NT2/D1 (cell line): ENCODE data around the gene ARSG.

ENCODE experiments used
- SUZ12 ChIP-seq: IDR thresholded peaks from 2 replicates; pipeline ENCODE4 v1.6.1; 2011; ENCODE audit not compliant: insufficient read length, insufficient read depth; ENCODE audit errors: extremely low read depth
- YY1 ChIP-seq: IDR thresholded peaks from 2 replicates; pipeline ENCODE4 v1.6.1; 2011; ENCODE audit not compliant: insufficient read length, insufficient read depth

DNA sequence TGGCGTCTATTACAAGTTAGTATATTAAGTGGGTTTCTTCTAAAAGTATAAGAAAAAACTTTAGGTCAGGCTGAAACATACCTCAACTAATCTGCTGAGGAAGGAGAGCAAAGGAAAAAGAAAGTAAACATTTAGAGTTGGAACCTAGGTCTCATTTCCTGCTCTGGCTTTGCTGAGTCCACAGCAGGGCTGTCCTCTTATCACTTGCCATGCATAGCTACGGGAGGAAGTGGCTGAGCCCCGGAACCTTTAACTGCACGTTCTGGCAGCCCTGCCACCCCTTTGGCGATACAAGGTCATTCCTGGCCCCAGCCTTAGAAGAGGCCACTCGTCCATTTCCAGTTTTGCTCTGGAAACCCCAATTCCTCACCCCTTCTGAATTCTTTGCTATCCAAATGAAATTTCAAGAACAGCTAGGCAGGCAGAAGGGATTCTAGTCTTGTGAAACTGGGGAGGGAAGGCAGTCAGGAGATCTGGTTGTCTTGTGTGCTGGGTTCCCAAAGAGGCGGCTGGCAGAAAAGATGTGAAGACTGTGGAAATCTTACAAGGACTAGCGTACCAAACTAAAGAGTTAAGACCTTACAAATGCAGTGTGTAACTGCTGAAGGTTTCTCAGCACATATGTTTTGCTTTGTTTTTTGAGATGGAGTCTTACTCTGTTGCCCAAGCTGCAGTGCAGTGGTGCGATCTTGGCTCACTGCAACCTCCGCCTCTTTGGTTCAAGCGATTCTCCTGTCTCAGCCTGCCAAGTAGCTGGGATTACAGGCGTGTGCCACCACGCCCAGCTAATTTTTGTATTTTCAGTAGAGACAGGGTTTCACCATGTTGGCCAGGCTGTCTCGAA, 146.9 kb downstream of the ARSG start:
- TF ChIP-seq YY1 (no peak), SUZ12 (no peak)
